NCI-H460 (cell line): ENCODE measurements around the gene TK2. TPM values are rescaled to one million over a fixed set of nuclear protein-coding genes. Genes with fewer than 3 reads are reported as not detected.
"Not testable (repeated sequence)": the region's sequence is repeated elsewhere in the genome, so short reads cannot be mapped to it uniquely, and the experiment has no call there.

Experiments
- DNase-seq: peaks from one replicate; pipeline ENCODE4 v3.0.0-alpha.2; 2016; ENCODE audit warnings: low read depth; ENCODE audit errors: extremely low read depth
- small RNA-seq, 2 experiments: library from RNA; depleted of rRNA; stranded (forward); fragments of <200 nt; gene quantifications; one replicate each; pipeline ENCODE3, GENCODE V24; 2014
- total RNA-seq: library from RNA; depleted of rRNA; stranded (reverse); fragments of >200 nt; shearing (Covaris generic); gene quantifications from 2 replicates; pipeline ENCODE4 v1.2.3, GENCODE V29; 2014; rRNA removed

The TK2 gene
- total RNA-seq, 1 experiment from 2014 or later = 25.0 TPM

GRCh38 chr16:66471716-66472393 lies 78.1 kb downstream of the TK2 start:
- DNase-seq = no peak

- no peak for DNase-seq
Measured at GRCh38 chr16:66471264-66471663, 78.7 kb downstream of the TK2 start.

DNA sequence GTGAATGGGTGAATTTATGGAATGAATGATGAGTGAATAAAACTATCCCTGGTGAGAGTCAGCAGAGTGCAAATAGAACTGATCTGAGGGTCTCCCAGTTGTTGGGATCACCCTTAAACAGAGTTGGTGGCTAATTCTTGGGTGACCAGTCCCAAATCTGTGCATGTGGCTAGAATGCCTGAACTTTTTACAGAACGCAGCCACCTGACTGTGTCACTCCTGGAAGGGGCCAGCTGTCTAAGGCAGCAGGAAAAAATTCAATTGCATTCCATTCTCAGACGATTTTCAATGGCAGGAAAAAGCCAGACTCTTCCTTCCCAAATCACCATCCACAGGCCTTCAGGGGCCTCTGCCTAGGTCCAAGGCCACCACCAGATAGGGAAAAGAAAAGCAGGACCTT lies 79.4 kb downstream of the TK2 start:
- no peak for DNase-seq

DNA sequence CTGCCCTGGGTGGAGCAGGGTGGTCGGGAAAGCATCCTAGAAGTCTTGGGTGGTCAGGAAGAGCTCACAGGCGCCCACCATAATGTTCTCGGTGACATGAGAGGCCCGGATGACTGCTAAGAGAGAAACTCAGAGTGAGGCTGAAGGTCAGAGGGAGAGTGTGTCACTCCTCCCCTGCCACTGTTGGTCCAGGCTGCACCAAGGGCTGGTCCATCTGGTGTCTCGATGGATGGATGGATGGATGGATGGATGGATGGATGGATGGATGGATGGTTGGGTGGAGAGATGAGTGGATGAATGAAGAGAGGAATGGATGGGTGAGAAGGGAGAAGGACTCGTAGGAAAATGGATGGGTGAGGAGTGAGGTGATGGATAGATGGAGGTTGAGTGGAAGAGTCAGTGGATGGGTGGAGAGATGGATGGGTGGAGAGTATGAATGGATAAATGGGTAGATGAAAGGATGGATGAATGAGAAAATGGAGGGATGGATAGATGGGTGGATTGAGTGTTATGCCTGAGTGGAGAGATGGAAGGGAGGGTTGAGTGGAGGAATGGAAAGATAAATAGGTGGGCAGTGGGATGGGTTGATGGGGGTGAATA lies 79.9 kb downstream of the TK2 start:
- DNase-seq = no peak

DNA sequence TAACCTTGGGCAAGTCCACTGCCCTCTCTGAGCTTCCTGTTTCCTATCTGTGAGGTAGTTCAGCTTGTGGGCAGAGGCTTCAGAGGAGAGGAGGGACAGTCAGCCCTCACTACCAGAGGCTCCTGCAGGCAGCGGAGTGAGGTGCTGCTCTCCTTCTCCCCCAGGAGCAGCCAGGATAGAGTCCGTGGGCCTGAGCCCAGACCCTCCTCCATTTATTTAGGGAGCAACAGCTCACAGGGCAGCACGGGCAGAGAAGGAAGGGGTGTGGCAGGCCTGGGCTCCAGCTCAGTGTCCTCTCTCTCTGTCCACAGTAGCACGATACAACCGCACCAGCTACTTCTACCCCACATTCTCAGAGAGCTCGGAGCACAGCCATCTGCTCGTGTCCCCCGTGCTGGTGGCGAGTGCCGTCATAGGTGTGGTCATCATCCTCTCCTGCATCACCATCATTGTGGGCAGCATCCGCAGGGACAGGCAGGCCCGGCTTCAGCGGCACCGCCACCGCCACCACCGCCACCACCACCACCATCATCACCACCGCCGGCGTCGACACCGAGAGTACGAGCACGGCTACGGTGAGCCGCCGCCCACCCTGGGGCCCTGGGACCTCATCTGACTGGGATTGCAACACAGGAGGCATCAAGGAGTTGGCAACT lies 80.5 kb downstream of the TK2 start:
- no peak for DNase-seq

GRCh38 chr16:66468321-66468965 lies 81.5 kb downstream of the TK2 start:
- DNase-seq = no peak

DNA sequence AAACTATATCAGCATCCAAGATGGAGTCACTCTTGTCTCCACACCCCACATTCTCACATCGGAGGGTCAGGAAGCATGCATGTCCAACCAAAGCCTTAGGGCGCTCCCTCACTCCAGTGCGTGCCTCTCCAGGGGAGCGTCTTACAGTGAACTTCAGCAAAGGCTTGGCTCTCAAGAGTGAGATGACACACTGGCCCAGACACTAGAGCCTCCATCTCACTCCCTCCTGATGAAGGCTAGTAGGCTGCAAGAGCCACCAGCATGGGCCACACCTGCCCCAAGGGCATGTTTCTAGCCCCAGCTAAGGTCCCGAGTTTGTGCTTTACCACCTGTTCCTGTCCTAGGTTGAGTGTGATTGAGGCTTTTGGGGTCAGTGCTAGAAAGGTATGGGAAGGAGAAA lies 82.3 kb downstream of the TK2 start:
- DNase-seq = no peak

DNA sequence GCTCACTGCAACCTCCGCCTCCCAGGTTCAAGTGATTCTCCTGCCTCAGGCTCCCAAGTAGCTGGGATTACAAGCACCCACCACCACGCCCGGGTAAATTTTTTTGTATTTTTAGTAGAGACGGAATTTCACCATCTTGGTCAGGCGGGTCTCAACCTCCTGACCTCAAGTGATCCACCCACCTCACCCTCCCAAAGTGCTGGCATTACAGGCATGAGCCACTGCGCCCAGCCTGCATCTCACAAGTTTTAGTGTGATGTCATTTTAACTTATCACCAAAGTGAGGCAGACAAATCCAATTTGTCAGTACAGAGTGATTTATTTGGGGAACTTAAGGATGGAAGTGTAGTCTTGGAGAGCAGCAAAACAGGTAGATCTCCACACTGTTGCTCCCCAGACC lies 83.3 kb downstream of the TK2 start:
- DNase-seq = not testable (repeated sequence)

DNA sequence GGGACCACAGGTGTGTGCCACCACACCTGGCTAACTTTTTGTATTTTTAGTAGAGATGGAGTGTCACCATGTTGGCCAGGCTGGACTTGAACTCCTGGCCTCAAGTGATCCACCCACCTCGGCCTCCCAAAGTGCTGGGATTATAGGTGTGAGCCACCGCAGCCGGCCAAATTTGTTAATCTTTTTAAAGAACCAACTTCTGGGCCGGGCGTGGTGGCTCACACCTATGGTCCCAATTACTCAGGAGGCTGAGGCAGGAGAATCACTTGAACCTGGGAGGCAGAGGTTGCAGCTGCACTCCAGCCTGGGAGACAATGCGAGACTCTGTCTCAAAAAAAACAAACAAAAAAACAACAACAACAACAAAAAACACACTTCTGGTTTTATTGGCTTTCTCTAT lies 84.0 kb downstream of the TK2 start:
- not testable (repeated sequence) for DNase-seq

- DNase-seq = no peak
Measured at GRCh38 chr16:66462912-66463311, 87.0 kb downstream of the TK2 start.

GRCh38 chr16:66460703-66461102 lies 89.2 kb downstream of the TK2 start:
- DNase-seq = no peak

DNA sequence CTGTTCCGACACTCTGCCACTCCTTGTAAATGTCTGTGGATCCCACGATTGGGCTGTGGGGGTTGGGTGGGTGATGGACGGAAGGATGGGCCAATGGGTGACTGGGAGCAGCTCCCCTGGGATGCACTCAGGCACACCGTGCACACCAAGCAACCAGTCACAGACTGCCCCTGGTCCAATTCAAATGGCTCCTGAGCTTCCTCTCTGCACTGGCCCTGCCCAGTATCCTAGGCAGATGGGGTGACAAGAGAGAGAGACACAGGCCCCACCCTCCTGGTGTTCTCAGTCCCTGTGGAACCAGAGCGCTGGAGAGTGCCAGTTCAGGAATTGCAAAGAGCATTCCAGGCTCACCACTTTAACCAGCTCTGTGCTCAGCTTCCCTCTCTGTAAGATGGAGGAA lies 90.0 kb downstream of the TK2 start:
- DNase-seq = no peak

DNA sequence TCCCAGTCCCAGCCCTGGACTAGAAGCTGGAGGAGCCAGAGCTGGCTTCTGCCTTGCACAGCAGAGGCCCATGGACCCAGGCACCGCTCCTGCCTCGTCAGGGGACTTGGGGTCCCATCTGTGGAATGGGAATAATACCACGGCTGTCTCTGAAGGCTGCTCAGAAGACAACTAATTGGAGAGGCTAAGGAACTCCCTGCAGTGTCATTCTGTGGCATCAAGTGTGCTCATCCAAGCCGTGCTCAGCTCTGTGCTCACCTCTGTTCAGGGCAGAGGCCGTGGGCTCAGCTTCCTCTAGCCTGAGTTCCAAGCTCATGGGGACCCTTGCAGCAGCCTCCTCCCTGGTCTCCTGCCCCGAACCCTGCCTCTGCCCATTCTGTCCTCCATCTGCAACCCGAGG lies 91.1 kb downstream of the TK2 start:
- DNase-seq = no peak

DNA sequence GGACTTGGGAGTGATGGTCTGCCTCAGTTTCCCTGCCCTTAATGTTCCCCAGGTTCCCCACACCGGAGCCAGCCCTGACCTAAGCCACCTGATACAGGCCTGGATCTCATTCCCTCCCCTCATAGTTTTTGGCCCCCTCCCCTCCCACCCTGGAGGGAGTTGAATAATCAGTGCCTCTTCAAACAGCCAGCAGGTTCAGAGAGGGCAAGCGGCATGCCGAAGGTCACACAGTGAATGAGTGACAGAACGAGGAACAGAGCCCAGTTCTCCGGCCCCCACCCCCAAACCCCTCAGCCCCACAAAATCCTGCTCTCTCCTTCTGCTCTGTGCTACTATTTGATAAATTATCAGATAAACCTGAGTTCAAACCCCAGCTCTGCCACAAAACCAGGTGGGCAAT lies 91.6 kb downstream of the TK2 start:
- no peak for DNase-seq

Small RNA genes within 50 kb of the gene (small RNA-seq; reads per million reads assigned to genes)
- 0 reads per million in 2 experiments for gene CKLF-CMTM1

Other genes starting within 250 kb of the TK2 start
- gene CDH5, start 183.4 kb downstream of the TK2 start, total RNA-seq = not detected in 2 replicates
- 0.42 and 0.46 TPM in 2 replicates for gene BEAN1, start 122.8 kb downstream of the TK2 start, total RNA-seq
- 162 and 176 TPM in 2 replicates for gene CKLF, start 2.5 kb upstream of the TK2 start, total RNA-seq
- 1.7 and 3.2 TPM in 2 replicates for gene CMTM1, start 16.3 kb upstream of the TK2 start, total RNA-seq
- gene CMTM2, start 29.3 kb upstream of the TK2 start, total RNA-seq = not detected in 2 replicates
- 35.6 and 35.7 TPM in 2 replicates for gene CMTM3, start 54.6 kb upstream of the TK2 start, total RNA-seq
- gene CMTM4, start 146.6 kb upstream of the TK2 start, total RNA-seq = 64.2 and 64.5 TPM in 2 replicates
- gene DYNC1LI2, start 201.5 kb upstream of the TK2 start, total RNA-seq = 104 and 132 TPM in 2 replicates